Measurements from ENCODE around the gene ZNF212.

The ZNF212 gene

DNA sequence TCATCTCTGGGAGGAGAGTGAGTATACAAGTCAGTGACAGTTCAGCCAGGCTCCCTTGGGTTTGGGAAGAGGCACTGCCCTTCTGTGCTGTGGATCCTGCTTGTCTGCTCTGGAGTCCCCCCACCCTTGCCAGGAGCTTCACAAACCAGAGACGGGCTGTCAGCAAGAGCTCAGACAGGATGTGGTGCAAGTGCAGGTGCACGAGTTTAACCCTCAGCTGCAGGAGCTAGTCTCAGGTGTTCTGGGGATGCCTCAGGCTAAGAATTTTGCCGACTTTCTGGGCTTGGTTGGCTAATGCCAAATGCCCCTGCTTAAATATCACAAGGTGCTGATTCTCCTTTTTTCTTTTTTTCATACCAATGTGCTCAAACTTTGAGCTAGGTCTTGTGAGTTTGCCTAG lies 44.9 kb downstream of the ZNF212 start:
- Histone ChIP-seq H4K20me1 (ENCODE audit: insufficient read depth, low read length) (0 out of 2 replicates have a peak, but pooled peaks cover 3% of the 10 kb centered on the region), H3K4me1 (ENCODE audit: low read length) (no peaks in the 10 kb centered on the region), H3K27ac (ENCODE audit: low read length) (no peak overlapping the region), H3K9me3 (ENCODE audit: insufficient read depth, low read length) (no peaks in the 10 kb centered on the region), H3K9ac (ENCODE audit: low read length) (no peak overlapping the region), H3K4me3 (ENCODE audit: low read length) (no peak overlapping the region), H2AFZ (ENCODE audit: low read depth, low read length) (no peak overlapping the region), H3K27me3 (ENCODE audit: low read depth, low read length) (no peaks in the 10 kb centered on the region), H3K4me2 (ENCODE audit: low read length) (no peak overlapping the region), H3K79me2 (ENCODE audit: low read length) (no peaks in the 10 kb centered on the region), H3K36me3 (replicated peaks; ENCODE audit: low read depth, low read length) (peaks cover 41% of the 10 kb centered on the region)
- no peak for TF ChIP-seq EZH2phosphoT487 (IDR thresholded peaks at IDR 0.05; ENCODE audit: low read depth)
- no peak for TF ChIP-seq CTCF (IDR thresholded peaks at IDR 0.05; ENCODE audit: low read depth, low read length)

DNA sequence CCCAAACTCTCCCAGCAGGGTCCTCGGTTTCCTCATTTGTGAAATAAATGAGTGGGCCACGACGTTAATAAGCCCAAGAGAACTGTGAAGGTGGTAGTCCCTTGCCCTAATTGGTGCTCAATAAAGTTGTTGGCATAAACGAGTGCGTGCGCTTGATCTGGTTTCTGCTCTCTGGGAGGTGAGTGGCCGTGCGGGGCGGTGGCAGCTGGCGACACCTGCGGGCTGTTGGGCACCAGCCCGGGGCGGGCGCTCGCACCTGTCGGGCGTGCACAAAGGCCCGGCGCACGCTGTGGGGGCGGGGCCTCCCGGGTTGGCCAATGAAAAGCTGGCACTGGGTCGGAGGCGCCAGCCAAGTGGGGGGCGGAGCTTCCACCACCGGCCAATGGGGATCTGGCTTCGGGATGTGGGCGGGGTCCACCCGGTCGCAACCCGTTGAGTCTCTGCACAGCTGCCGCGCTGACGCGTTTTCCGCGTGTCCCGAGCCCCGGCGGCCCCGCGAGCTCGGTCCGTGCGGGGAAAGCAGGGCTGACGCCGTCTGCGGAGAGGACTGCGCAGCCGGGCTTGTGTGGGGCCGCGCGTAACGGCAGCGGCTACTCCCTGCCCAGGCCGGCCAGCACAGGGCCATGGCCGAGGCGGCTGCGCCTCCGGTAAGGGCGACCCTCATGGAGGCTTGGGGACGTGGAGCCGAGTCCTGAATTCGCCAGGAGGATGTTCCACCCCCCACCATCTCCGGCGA lies 45.6 kb downstream of the ZNF212 start:
- Histone ChIP-seq H3K4me1 (ENCODE audit: low read length) (no peaks in the 10 kb centered on the region), H3K9ac (ENCODE audit: low read length) (no peak overlapping the region), H3K9me3 (ENCODE audit: insufficient read depth, low read length) (no peaks in the 10 kb centered on the region), H3K27ac (ENCODE audit: low read length) (no peak overlapping the region), H4K20me1 (ENCODE audit: insufficient read depth, low read length) (0 out of 2 replicates have a peak, but pooled peaks cover 3% of the 10 kb centered on the region), H3K27me3 (ENCODE audit: low read depth, low read length) (no peaks in the 10 kb centered on the region), H3K79me2 (ENCODE audit: low read length) (no peaks in the 10 kb centered on the region), H2AFZ (ENCODE audit: low read depth, low read length) (no peak overlapping the region), H3K36me3 (replicated peaks; ENCODE audit: low read depth, low read length) (peaks cover 47% of the 10 kb centered on the region), H3K4me2 (ENCODE audit: low read length) (no peak overlapping the region), H3K4me3 (ENCODE audit: low read length) (no peak overlapping the region)
- TF ChIP-seq CTCF (IDR thresholded peaks at IDR 0.05; ENCODE audit: low read depth, low read length): no peak
- TF ChIP-seq EZH2phosphoT487 (IDR thresholded peaks at IDR 0.05; ENCODE audit: low read depth): no peak

DNA sequence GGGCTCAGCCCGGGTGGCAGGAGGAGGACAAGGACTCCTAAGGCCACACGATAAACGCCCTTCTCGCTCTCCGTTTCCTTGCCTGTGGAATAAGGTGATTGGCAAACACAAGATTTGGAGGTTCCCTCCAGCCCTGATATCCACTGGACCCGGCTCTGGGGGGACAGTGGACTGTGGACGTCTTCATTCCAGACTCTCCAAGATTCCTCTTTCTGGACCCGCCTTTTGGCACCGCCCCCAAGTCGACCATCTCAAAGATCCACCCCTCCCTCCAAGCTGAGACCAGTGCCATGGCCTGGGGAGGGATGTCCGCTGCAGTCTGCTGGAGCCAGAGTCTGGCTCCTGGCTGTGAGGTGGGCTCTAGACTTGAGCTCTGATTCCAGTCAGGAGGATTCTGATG lies 46.2 kb downstream of the ZNF212 start:
- no peak overlapping the region for H3K27ac ChIP-seq (ENCODE audit: low read length)
- no peaks in the 10 kb centered on the region for H3K79me2 ChIP-seq (ENCODE audit: low read length)
- TF ChIP-seq EZH2phosphoT487 (IDR thresholded peaks at IDR 0.05; ENCODE audit: low read depth) (no peak), CTCF (IDR thresholded peaks at IDR 0.05; ENCODE audit: low read depth, low read length) (no peak)
- H3K36me3 ChIP-seq (replicated peaks; ENCODE audit: low read depth, low read length): peaks cover 47% of the 10 kb centered on the region
- no peaks in the 10 kb centered on the region for H3K27me3 ChIP-seq (ENCODE audit: low read depth, low read length)
- no peak overlapping the region for H3K9ac ChIP-seq (ENCODE audit: low read length)
- H3K9me3 ChIP-seq (ENCODE audit: insufficient read depth, low read length): no peaks in the 10 kb centered on the region
- H4K20me1 ChIP-seq (ENCODE audit: insufficient read depth, low read length): 0 out of 2 replicates have a peak, but pooled peaks cover 3% of the 10 kb centered on the region
- no peak overlapping the region for H3K4me3 ChIP-seq (ENCODE audit: low read length)
- H2AFZ ChIP-seq (ENCODE audit: low read depth, low read length): no peak overlapping the region
- no peaks in the 10 kb centered on the region for H3K4me1 ChIP-seq (ENCODE audit: low read length)
- no peak overlapping the region for H3K4me2 ChIP-seq (ENCODE audit: low read length)

- TF ChIP-seq CTCF (IDR thresholded peaks at IDR 0.05; ENCODE audit: low read depth, low read length) (no peak), EZH2phosphoT487 (IDR thresholded peaks at IDR 0.05; ENCODE audit: low read depth) (no peak)
- 0 out of 2 replicates have a peak, but pooled peaks cover 3% of the 10 kb centered on the region for H4K20me1 ChIP-seq (ENCODE audit: insufficient read depth, low read length)
- no peak overlapping the region for H3K4me2 ChIP-seq (ENCODE audit: low read length)
- H3K27me3 ChIP-seq (ENCODE audit: low read depth, low read length): no peaks in the 10 kb centered on the region
- H2AFZ ChIP-seq (ENCODE audit: low read depth, low read length): no peak overlapping the region
- no peaks in the 10 kb centered on the region for H3K9me3 ChIP-seq (ENCODE audit: insufficient read depth, low read length)
- H3K9ac ChIP-seq (ENCODE audit: low read length): no peak overlapping the region
- H3K36me3 ChIP-seq (replicated peaks; ENCODE audit: low read depth, low read length): peaks cover 46% of the 10 kb centered on the region
- H3K79me2 ChIP-seq (ENCODE audit: low read length): no peaks in the 10 kb centered on the region
- no peaks in the 10 kb centered on the region for H3K4me1 ChIP-seq (ENCODE audit: low read length)
- no peak overlapping the region for H3K4me3 ChIP-seq (ENCODE audit: low read length)
- H3K27ac ChIP-seq (ENCODE audit: low read length): no peak overlapping the region
These were observed 47.5 kb downstream of the ZNF212 start for GRCh38 chr7:149286811-149287400.
